HCT116 (cell line): Measurements from ENCODE around the gene OTUD7B. TPM values are rescaled to one million over a fixed set of nuclear protein-coding genes. Genes with fewer than 3 reads are reported as not detected.

Source experiments
- ATAC-seq: fragments of 200-7000 bp; cut with Tn5 transposase; 2 replicates; pipeline ENCODE4 v1.9.1; 2020; ENCODE audit warnings: mild to moderate bottlenecking, moderate library complexity
- BruUV-seq: library from RNA; stranded (reverse); fragments of 400-500 nt; replicated peaks from 2 replicates; lab custom pipeline; 2021; lab: Mats Ljungman, UMichigan
- CTCF ChIA-PET: fragments of 300-600 bp; sonication (Branson Sonifier 250); formaldehyde crosslinking; loops from one replicate; lab custom pipeline; 2021; ENCODE audit warnings: antibody characterized with exemption; lab: Charles Lee
- POLR2A ChIA-PET: fragments of 300-600, 350-600 bp; sonication (Branson Sonifier 250); formaldehyde crosslinking; loops from one replicate; lab custom pipeline; 2021; ENCODE audit warnings: antibody characterized with exemption; lab: Charles Lee
- RAD21 ChIA-PET, 2 experiments: fragments of 300-600 bp; sonication (Branson Sonifier 250); formaldehyde crosslinking; loops; one replicate each; lab custom pipeline; 2023; ENCODE audit warnings: low total read pairs in 2 of 2; ENCODE audit not compliant: uncharacterized antibody in 2 of 2, unreplicated experiment in 2 of 2, low non-redundant PET in 1 of 2; lab: Charles Lee
- DNase-seq: peaks from one replicate; pipeline ENCODE4 v3.0.0-alpha.2; 2010; ENCODE audit warnings: low read depth, low spot score
- H2AFZ ChIP-seq: fragments of 200-600 bp; shearing (Covaris generic), sonication (generic); 2 replicates; pipeline ENCODE4 v1.6.1; 2017; ENCODE audit warnings: low read depth, mixed run types, mixed read lengths, antibody characterized with exemption, low read length; ENCODE audit not compliant: poor library complexity, severe bottlenecking
- H3K27ac ChIP-seq: 2 replicates; pipeline ENCODE4 v1.5.1; 2012; ENCODE audit warnings: low read depth, low read length
- H3K27me3 ChIP-seq: fragments of 200-600 bp; sonication (generic); 2 replicates; pipeline ENCODE4 v1.6.1; 2016; ENCODE audit warnings: mixed run types, low read length, mixed read lengths; ENCODE audit not compliant: insufficient read depth
- H3K36me3 ChIP-seq, 2 experiments: fragments of 200-500 bp in 1 of 2; fragments of 200-600 bp in 1 of 2; sonication (Bioruptor generic) in 1 of 2; sonication (generic) in 1 of 2; 2 replicates each; pipeline versions ENCODE4 v1.5.1 to v1.6.1; 2014 to 2016; ENCODE audit warnings: low read length in 2 of 2, inconsistent platforms in 1 of 2, mixed read lengths in 1 of 2, mixed run types in 1 of 2; ENCODE audit not compliant: insufficient read depth in 2 of 2, control insufficient read depth in 1 of 2
- H3K4me1 ChIP-seq, 2 experiments: fragments of 200-600 bp in 1 of 2; sonication (generic) in 1 of 2; 2 replicates each; pipeline versions ENCODE4 v1.5.1 to v1.6.1; 2012 to 2017; ENCODE audit warnings: low read length in 2 of 2, inconsistent platforms in 1 of 2, mild to moderate bottlenecking in 1 of 2, mixed read lengths in 1 of 2, mixed run types in 1 of 2, moderate library complexity in 1 of 2; ENCODE audit not compliant: insufficient read depth in 2 of 2, control insufficient read depth in 1 of 2
- H3K4me2 ChIP-seq: fragments of 200-600 bp; sonication (generic); 2 replicates; pipeline ENCODE4 v1.6.1; 2017; ENCODE audit warnings: mixed run types, low read length, mixed read lengths
- H3K4me3 ChIP-seq, 2 experiments: fragments of 200-600 bp in 1 of 2; sonication (generic) in 1 of 2; replicated peaks in 1 of 2; 2 replicates each; pipeline ENCODE4 v1.5.1; 2011 to 2016; ENCODE audit warnings: low read length in 2 of 2, control low read depth in 1 of 2, low read depth in 1 of 2, mild to moderate bottlenecking in 1 of 2, mixed read lengths in 1 of 2, mixed run types in 1 of 2
- H3K79me2 ChIP-seq: fragments of 200-600 bp; sonication (generic); 2 replicates; pipeline ENCODE4 v1.6.1; 2017; ENCODE audit warnings: mild to moderate bottlenecking, mixed run types, low read length, moderate library complexity, mixed read lengths; ENCODE audit not compliant: insufficient read depth
- H3K9ac ChIP-seq: fragments of 200-600 bp; sonication (generic); 2 replicates; pipeline ENCODE4 v1.6.1; 2016; ENCODE audit warnings: low read length, mixed read lengths
- H3K9me2 ChIP-seq: fragments of 200-600 bp; sonication (generic), shearing (Covaris generic); 2 replicates; pipeline ENCODE4 v1.6.1; 2017; ENCODE audit warnings: mixed run types, mild to moderate bottlenecking, moderate library complexity; ENCODE audit not compliant: insufficient read depth
- H3K9me3 ChIP-seq, 2 experiments: fragments of 200-500 bp in 1 of 2; fragments of 200-600 bp in 1 of 2; sonication (Bioruptor generic) in 1 of 2; sonication (generic) in 1 of 2; 2 replicates each; pipeline ENCODE4 v1.6.1; 2014 to 2017; ENCODE audit warnings: low read length in 2 of 2, mixed read lengths in 2 of 2, inconsistent platforms in 1 of 2, low read depth in 1 of 2, mild to moderate bottlenecking in 1 of 2, mixed run types in 1 of 2, moderate library complexity in 1 of 2; ENCODE audit not compliant: control insufficient read depth in 1 of 2, insufficient read depth in 1 of 2
- H4K20me1 ChIP-seq: fragments of 200-600 bp; sonication (generic), shearing (Covaris generic); 2 replicates; pipeline ENCODE4 v1.6.1; 2017; ENCODE audit warnings: mixed run types, mild to moderate bottlenecking, moderate library complexity; ENCODE audit not compliant: insufficient read depth
- ATF3 ChIP-seq: IDR thresholded peaks from 2 replicates; pipeline ENCODE4 v1.6.1; 2012
- CEBPB ChIP-seq: IDR thresholded peaks from 2 replicates; pipeline ENCODE4 v1.6.1; 2012; ENCODE audit warnings: low read depth
- ELF1 ChIP-seq: IDR thresholded peaks from 2 replicates; pipeline ENCODE4 v1.6.1; 2012; ENCODE audit warnings: low read depth, borderline replicate concordance
- EZH2 ChIP-seq: fragments of 200-600 bp; sonication (generic); IDR thresholded peaks from 2 replicates; pipeline ENCODE4 v1.6.1; 2017; ENCODE audit warnings: antibody characterized with exemption, mixed run types
- FOSL1 ChIP-seq: IDR thresholded peaks from 2 replicates; pipeline ENCODE4 v1.6.1; 2012; ENCODE audit warnings: low read depth
- JUND ChIP-seq: IDR thresholded peaks from 2 replicates; pipeline ENCODE4 v1.6.1; 2012
- MAX ChIP-seq: IDR thresholded peaks from 2 replicates; pipeline ENCODE4 v1.6.1; 2012
- RAD21 ChIP-seq: IDR thresholded peaks from 2 replicates; pipeline ENCODE4 v1.6.1; 2012; ENCODE audit warnings: low read depth, mild to moderate bottlenecking
- SP1 ChIP-seq: IDR thresholded peaks from 2 replicates; pipeline ENCODE4 v1.6.1; 2012; ENCODE audit warnings: low read depth
- SRF ChIP-seq: IDR thresholded peaks from 2 replicates; pipeline ENCODE4 v1.6.1; 2012; ENCODE audit warnings: low read depth
- YY1 ChIP-seq: IDR thresholded peaks from 2 replicates; pipeline ENCODE4 v1.6.1; 2011; ENCODE audit warnings: low read length, low read depth, moderate library complexity, mild to moderate bottlenecking; ENCODE audit not compliant: insufficient replicate concordance; ENCODE audit errors: extremely low read depth
- ZBTB33 ChIP-seq: IDR thresholded peaks from 2 replicates; pipeline ENCODE4 v1.6.1; 2011; ENCODE audit warnings: mild to moderate bottlenecking, low read length, moderate library complexity; ENCODE audit not compliant: insufficient replicate concordance; ENCODE audit errors: extremely low read depth
- ZNF274 ChIP-seq: fragments of 200-500 bp; sonication (Bioruptor generic); IDR thresholded peaks from 2 replicates; pipeline ENCODE4 v1.6.1; 2014; ENCODE audit warnings: mild to moderate bottlenecking, low read depth, low read length, inconsistent platforms
- intact Hi-C: fragments of 100-400 bp; cut with micrococcal nuclease; formaldehyde crosslinking; loops from 2 replicates; pipeline ENCODE4 v1.10.0; 2022
- total RNA-seq: library from RNA; stranded (reverse); gene quantifications from one replicate; pipeline ENCODE4 v1.2.1, GENCODE V29; 2021; ENCODE audit not compliant: unreplicated experiment

Gene OTUD7B
- total RNA-seq, 1 experiment from 2014 or later, result 23.7 TPM

- 0 out of 2 replicates have a peak overlapping the region, but pooled peaks have one; percentile 90 for H3K9ac ChIP-seq
Measured at GRCh38 chr1:150008699-150009098, 1.8 kb downstream of the OTUD7B start.

More at GRCh38 chr1:150008699-150009098, 1.8 kb downstream of the OTUD7B start:
- no peaks in the 10 kb centered on the region for H3K9me3 ChIP-seq
- H3K27me3 ChIP-seq, result no peaks in the 10 kb centered on the region
- BruUV-seq, result no TSS peak
- H3K4me2 ChIP-seq, result peak overlapping the region; percentile 92
- H3K4me1 ChIP-seq, result peaks cover 7 to 37% of the 10 kb centered on the region in 2 experiments; a peak in 3 of 4 replicates
- H3K4me3 ChIP-seq, result peak overlapping the region; percentile 83 to 94; a peak in 3 of 4 replicates
- peaks cover 0 to 2% of the 10 kb centered on the region in 2 experiments; a peak in 2 of 4 replicates for H3K36me3 ChIP-seq
- no peaks in the 10 kb centered on the region for H4K20me1 ChIP-seq
- no peak overlapping the region for H2AFZ ChIP-seq
- ATAC-seq (no peak), DNase-seq (no peak)
- POLR2A ChIA-PET, result no interaction called here
- CTCF ChIA-PET, result no interaction called here
- intact Hi-C loops, result no loop called here
- peaks cover 52% of the 10 kb centered on the region for H3K79me2 ChIP-seq
- TF ChIP-seq SRF (no peak), JUND (no peak), RAD21 (no peak), ZNF274 (no peak), YY1 (no peak), FOSL1 (no peak), ZBTB33 (no peak), EZH2 (no peak), ATF3 (no peak), SP1 (no peak), CEBPB (no peak), MAX (no peak), ELF1 (no peak)
- TF ChIP-seq, all 23 proteins: peak for 0
- H3K9me2 ChIP-seq, result no peaks in the 10 kb centered on the region
- no peak overlapping the region for H3K27ac ChIP-seq
- RAD21 ChIA-PET, result no interaction called here
